GM23248 (cell line): ENCODE results near the gene LRWD1.

ENCODE experiments used
- EZH2 ChIP-seq: fragments of 200-600 bp; sonication (generic); IDR thresholded peaks from 2 replicates; pipeline ENCODE4 v1.6.1; 2018; ENCODE audit warnings: antibody characterized with exemption, mild to moderate bottlenecking; ENCODE audit not compliant: insufficient read depth, poor library complexity, severe bottlenecking
- EZH2phosphoT487 ChIP-seq: fragments of 200-600 bp; sonication (generic); IDR thresholded peaks from 2 replicates; pipeline ENCODE4 v1.6.1; 2018; ENCODE audit warnings: antibody characterized with exemption, moderate library complexity, mild to moderate bottlenecking, low read depth; ENCODE audit not compliant: insufficient read depth

- TF ChIP-seq EZH2phosphoT487 (no peak), EZH2 (no peak)
Observed at GRCh38 chr7:102454468-102454867, 10.3 kb upstream of the LRWD1 start.
